HUES6 (cell line): Measurements from ENCODE around the gene ATP2A3.
"Not testable (repeated sequence)": the region's sequence is repeated elsewhere in the genome, so short reads cannot be mapped to it uniquely, and the experiment has no call there.

ENCODE experiments used
- H3K27ac ChIP-seq: 2 replicates; pipeline ENCODE4 v1.7.0; 2013; ENCODE audit warnings: low read depth, mild to moderate bottlenecking, low read length, inconsistent platforms
- H3K27me3 ChIP-seq: 2 replicates; pipeline ENCODE4 v1.6.1; 2013; ENCODE audit warnings: low read length; ENCODE audit not compliant: control insufficient read depth, insufficient read depth
- H3K36me3 ChIP-seq: 2 replicates; pipeline ENCODE4 v1.6.1; 2013; ENCODE audit warnings: low read length; ENCODE audit not compliant: control insufficient read depth, insufficient read depth
- H3K4me1 ChIP-seq: 2 replicates; pipeline ENCODE4 v1.6.1; 2013; ENCODE audit warnings: low read length; ENCODE audit not compliant: control insufficient read depth, insufficient read depth
- H3K4me3 ChIP-seq: 2 replicates; pipeline ENCODE4 v1.5.1; 2013; ENCODE audit warnings: low read depth, low read length
- H3K9ac ChIP-seq: one replicate; pipeline ENCODE4 v1.6.1; 2013; ENCODE audit warnings: mild to moderate bottlenecking, low read length
- H3K9me3 ChIP-seq: 2 replicates; pipeline ENCODE4 v1.6.1; 2013; ENCODE audit warnings: low read depth, low read length; ENCODE audit not compliant: control insufficient read depth, insufficient read depth

Gene ATP2A3

GRCh38 chr17:4004517-4005295 is 40.5 kb upstream of the ATP2A3 start:
- Histone ChIP-seq H3K9ac (no peak overlapping the region), H3K36me3 (peaks cover 38% of the 10 kb centered on the region), H3K27ac (no peak overlapping the region)

DNA sequence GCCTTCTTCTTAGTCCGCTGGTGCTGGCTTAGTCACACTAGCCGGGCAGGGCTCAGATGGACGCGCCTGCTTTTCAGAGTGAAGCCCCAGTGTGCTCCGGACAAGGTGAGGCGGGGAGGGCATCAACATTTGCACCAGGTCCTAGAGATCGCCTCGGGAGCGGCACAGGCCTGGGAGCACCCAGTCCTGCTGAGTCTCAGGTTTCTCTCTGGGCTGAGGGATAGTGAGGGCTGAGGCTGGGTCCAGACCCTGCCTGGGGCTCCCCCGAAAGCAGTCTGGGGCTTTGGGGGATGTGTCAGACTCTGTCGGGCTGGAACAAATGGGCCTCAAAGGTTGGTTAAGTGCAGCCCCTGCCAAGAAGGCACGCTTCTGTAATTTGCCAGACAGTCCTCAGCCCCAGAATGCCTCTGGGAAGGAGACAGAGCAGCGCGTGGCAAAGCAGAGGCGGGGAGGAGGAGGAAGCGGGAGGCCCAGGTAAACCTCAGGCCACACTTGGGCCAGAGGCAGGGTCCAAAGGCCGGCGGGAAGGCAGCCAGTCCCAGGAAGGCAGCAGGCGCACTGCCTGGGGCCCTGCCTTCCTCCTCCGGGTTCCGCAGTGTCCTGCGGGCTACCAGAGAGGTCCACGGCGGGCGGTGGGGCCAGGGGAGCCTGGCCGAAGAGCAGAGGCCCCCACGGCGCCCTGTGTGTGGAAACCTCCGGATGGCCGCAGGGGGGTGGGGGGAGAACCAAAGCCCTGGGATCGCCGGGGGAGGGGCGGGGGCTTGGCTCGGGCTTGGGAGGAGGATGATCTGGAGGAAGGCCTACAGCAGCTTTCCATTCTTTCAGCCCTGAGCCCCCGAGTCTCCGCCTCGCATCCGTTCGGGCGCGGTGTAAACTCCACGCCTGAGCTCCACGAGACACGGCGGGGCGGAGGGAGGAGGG is 39.5 kb upstream of the ATP2A3 start:
- peaks cover 22% of the 10 kb centered on the region for H3K4me1 ChIP-seq
- no peaks in the 10 kb centered on the region for H3K9me3 ChIP-seq
- H3K9ac ChIP-seq = no peak overlapping the region
- H3K27ac ChIP-seq = no peak overlapping the region
- no peak overlapping the region for H3K4me3 ChIP-seq
- H3K36me3 ChIP-seq = peaks cover 30% of the 10 kb centered on the region
- no peaks in the 10 kb centered on the region for H3K27me3 ChIP-seq

More at GRCh38 chr17:4004517-4005295, 40.5 kb upstream of the ATP2A3 start:
- Histone ChIP-seq H3K4me3 (no peak overlapping the region), H3K27me3 (no peaks in the 10 kb centered on the region), H3K9me3 (no peaks in the 10 kb centered on the region), H3K4me1 (peaks cover 22% of the 10 kb centered on the region)

DNA sequence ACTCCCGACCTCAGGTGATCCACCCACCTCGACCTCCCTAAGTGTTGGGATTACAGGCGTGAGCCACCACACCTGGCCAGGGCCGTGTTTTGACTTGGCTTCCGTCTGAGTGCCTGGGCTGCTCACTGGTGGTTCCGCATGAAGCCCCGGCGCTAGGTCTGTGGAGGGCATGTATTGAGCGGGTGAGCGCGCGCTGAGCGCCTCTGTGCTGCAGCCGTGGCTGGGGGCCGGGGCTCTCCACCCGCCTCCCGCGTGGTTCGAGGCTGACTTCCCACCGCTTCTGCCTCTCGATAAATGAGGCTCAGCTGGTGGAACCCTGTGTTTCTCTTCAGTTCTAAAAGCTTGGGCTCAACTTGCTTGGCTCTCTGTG is 38.9 kb upstream of the ATP2A3 start:
- Histone ChIP-seq H3K4me1 (peaks cover 22% of the 10 kb centered on the region), H3K9me3 (no peaks in the 10 kb centered on the region), H3K27ac (no peak overlapping the region), H3K27me3 (no peaks in the 10 kb centered on the region), H3K36me3 (peaks cover 24% of the 10 kb centered on the region), H3K9ac (no peak overlapping the region), H3K4me3 (no peak overlapping the region)

- H3K4me3 ChIP-seq = no peak overlapping the region
- no peaks in the 10 kb centered on the region for H3K27me3 ChIP-seq
- H3K36me3 ChIP-seq = peaks cover 9% of the 10 kb centered on the region
- peaks cover 13% of the 10 kb centered on the region for H3K4me1 ChIP-seq
- H3K9ac ChIP-seq = no peak overlapping the region
- no peaks in the 10 kb centered on the region for H3K9me3 ChIP-seq
- H3K27ac ChIP-seq = no peak overlapping the region
Observed at GRCh38 chr17:4001048-4001590, 36.9 kb upstream of the ATP2A3 start.

DNA sequence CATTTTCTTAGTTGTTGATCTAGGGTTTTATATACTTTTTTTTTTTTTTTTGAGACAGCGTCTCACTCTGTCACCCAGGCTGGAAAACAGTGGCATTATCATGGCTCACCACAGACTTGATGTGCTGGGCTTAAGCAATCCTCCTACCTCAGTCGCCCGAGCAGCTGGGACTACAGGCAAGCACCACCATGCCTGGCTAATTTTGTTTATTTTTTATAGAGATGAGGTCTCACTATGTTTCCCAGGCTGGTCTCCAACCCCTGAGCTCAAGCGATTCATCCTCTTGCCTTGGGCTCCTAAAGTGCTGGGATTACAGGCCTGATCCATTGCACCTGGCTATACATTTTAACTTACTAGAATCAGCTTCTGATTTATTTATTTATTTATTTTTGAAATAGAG is 34.2 kb upstream of the ATP2A3 start:
- H3K4me3 ChIP-seq = no peak overlapping the region
- peaks cover 3% of the 10 kb centered on the region; the same call in 1 of the 2 replicates for H3K4me1 ChIP-seq
- H3K36me3 ChIP-seq = no peaks in the 10 kb centered on the region
- peaks cover 3% of the 10 kb centered on the region; the same call in 1 of the 2 replicates for H3K9me3 ChIP-seq
- no peaks in the 10 kb centered on the region for H3K27me3 ChIP-seq
- H3K9ac ChIP-seq = no peak overlapping the region
- H3K27ac ChIP-seq = no peak overlapping the region

- H3K27ac ChIP-seq = no peak overlapping the region
- H3K27me3 ChIP-seq = no peaks in the 10 kb centered on the region
- no peak overlapping the region for H3K9ac ChIP-seq
- no peaks in the 10 kb centered on the region for H3K4me1 ChIP-seq
- H3K4me3 ChIP-seq = no peak overlapping the region
- peaks cover 3% of the 10 kb centered on the region; the same call in 1 of the 2 replicates for H3K9me3 ChIP-seq
- H3K36me3 ChIP-seq = no peaks in the 10 kb centered on the region
Observed at GRCh38 chr17:3995067-3995466, 30.8 kb upstream of the ATP2A3 start.

GRCh38 chr17:3994221-3994576 is 30.0 kb upstream of the ATP2A3 start:
- Histone ChIP-seq H3K4me1 (no peaks in the 10 kb centered on the region), H3K9me3 (peaks cover 3% of the 10 kb centered on the region; the same call in 1 of the 2 replicates), H3K27ac (no peak overlapping the region), H3K36me3 (no peaks in the 10 kb centered on the region), H3K27me3 (no peaks in the 10 kb centered on the region), H3K9ac (no peak overlapping the region), H3K4me3 (no peak overlapping the region)

- no peak overlapping the region for H3K9ac ChIP-seq
- H3K36me3 ChIP-seq = no peaks in the 10 kb centered on the region
- no peak overlapping the region for H3K4me3 ChIP-seq
- H3K27ac ChIP-seq = no peak overlapping the region
- H3K4me1 ChIP-seq = no peaks in the 10 kb centered on the region
- no peaks in the 10 kb centered on the region for H3K27me3 ChIP-seq
- peaks cover 3% of the 10 kb centered on the region; the same call in 1 of the 2 replicates for H3K9me3 ChIP-seq
Observed at GRCh38 chr17:3993493-3994220, 29.4 kb upstream of the ATP2A3 start.

DNA sequence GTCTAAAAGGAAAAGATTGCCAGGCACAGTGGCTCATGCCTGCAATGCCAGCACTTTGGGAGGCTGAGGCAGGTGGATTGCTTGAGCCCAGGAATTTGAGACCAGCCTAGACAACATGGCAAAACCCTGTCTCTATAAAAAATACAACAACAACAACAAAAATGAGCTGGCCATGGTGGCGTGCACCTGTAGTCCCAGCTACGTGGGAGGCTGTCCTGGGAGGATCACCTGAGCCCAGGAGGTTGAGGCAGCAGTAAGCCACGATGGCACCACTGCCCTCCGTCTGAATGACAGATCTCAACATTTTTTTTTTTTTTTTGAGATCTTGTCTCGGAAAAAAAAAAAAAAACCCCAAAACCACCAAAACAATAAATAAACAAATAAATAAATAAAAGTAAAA is 28.1 kb upstream of the ATP2A3 start:
- no peak overlapping the region for H3K4me3 ChIP-seq
- H3K9me3 ChIP-seq = peaks cover 3% of the 10 kb centered on the region; the same call in 1 of the 2 replicates
- no peak overlapping the region for H3K9ac ChIP-seq
- H3K4me1 ChIP-seq = no peaks in the 10 kb centered on the region
- no peaks in the 10 kb centered on the region for H3K27me3 ChIP-seq
- no peaks in the 10 kb centered on the region for H3K36me3 ChIP-seq
- H3K27ac ChIP-seq = no peak overlapping the region

GRCh38 chr17:3991699-3992098 is 27.5 kb upstream of the ATP2A3 start:
- H3K36me3 ChIP-seq, H3K9me3 ChIP-seq, H3K9ac ChIP-seq: not testable (repeated sequence)

More at GRCh38 chr17:3991699-3992098, 27.5 kb upstream of the ATP2A3 start:
- not testable (repeated sequence) for H3K27ac ChIP-seq, H3K4me3 ChIP-seq, H3K27me3 ChIP-seq, H3K4me1 ChIP-seq
